ENCODE data around the gene RASSF6. TPM values are rescaled to one million over a fixed set of nuclear protein-coding genes. Genes with fewer than 3 reads are reported as not detected.

The RASSF6 gene
- total RNA-seq, 3 donors from 2014 or later (not counting 1 experiment from before 2014, with no cell fraction given), result 0.08 TPM; not detected in 2

GRCh38 chr4:73586666-73587065 is 33.6 kb downstream of the RASSF6 start:
- no peaks in the 10 kb centered on the region for H3K4me1 ChIP-seq (ENCODE audit: control insufficient read depth, insufficient read depth, low read length)
- no peak for TF ChIP-seq CTCF (IDR thresholded peaks at IDR 0.05)

GRCh38 chr4:73586040-73586439 is 34.2 kb downstream of the RASSF6 start:
- no peak for DNase-seq
- Mint-ChIP-seq H3K27me3 (ENCODE audit: low read depth in 2 of 2) (no peaks in the 10 kb centered on the region), H3K4me3 (no peak overlapping the region), H3K4me1 (no peaks in the 10 kb centered on the region), H3K36me3 (no peaks in the 10 kb centered on the region), H3K9me3 (peaks cover 2 to 3% of the 10 kb centered on the region in 2 donors), H3K27ac (no peak overlapping the region)
- Histone ChIP-seq H3K9me3 (ENCODE audit: control insufficient read depth, insufficient read depth, low read length) (no peaks in the 10 kb centered on the region), H3K27ac (ENCODE audit: low read length) (no peak overlapping the region), H3K27me3 (ENCODE audit: control insufficient read depth, insufficient read depth, low read length) (no peaks in the 10 kb centered on the region), H3K36me3 (ENCODE audit: control insufficient read depth, insufficient read depth, low read length) (no peaks in the 10 kb centered on the region), H3K4me3 (ENCODE audit: low read length) (no peak overlapping the region), H3K4me1 (ENCODE audit: control insufficient read depth, insufficient read depth, low read length) (no peaks in the 10 kb centered on the region)
- ATAC-seq, result no peak
- WGBS (ENCODE audit: insufficient coverage), result no CpG with 5 or more reads among the region's 1 CpG
- no peak for TF ChIP-seq CTCF (IDR thresholded peaks at IDR 0.05)
- intact Hi-C loops (cut with micrococcal nuclease), result no loop called here

More at GRCh38 chr4:73586666-73587065, 33.6 kb downstream of the RASSF6 start:
- no peaks in the 10 kb centered on the region for H3K9me3 Mint-ChIP-seq
- ATAC-seq, result no peak
- H3K4me3 Mint-ChIP-seq, result no peak overlapping the region
- WGBS (ENCODE audit: insufficient coverage), result 86% methylated on average over 2 of the region's 3 CpGs
- no peaks in the 10 kb centered on the region for H3K36me3 ChIP-seq (ENCODE audit: control insufficient read depth, insufficient read depth, low read length)
- intact Hi-C loops (cut with micrococcal nuclease), result no loop called here
- no peak overlapping the region for H3K27ac Mint-ChIP-seq
- no peak overlapping the region for H3K4me3 ChIP-seq (ENCODE audit: low read length)
- no peak for DNase-seq
- H3K27me3 Mint-ChIP-seq (ENCODE audit: low read depth in 2 of 2), result no peaks in the 10 kb centered on the region
- no peak overlapping the region for H3K27ac ChIP-seq (ENCODE audit: low read length)
- H3K9me3 ChIP-seq (ENCODE audit: control insufficient read depth, insufficient read depth, low read length), result no peaks in the 10 kb centered on the region
- H3K4me1 Mint-ChIP-seq, result no peaks in the 10 kb centered on the region
- H3K36me3 Mint-ChIP-seq, result no peaks in the 10 kb centered on the region
- no peaks in the 10 kb centered on the region for H3K27me3 ChIP-seq (ENCODE audit: control insufficient read depth, insufficient read depth, low read length)

GRCh38 chr4:73585345-73585744 is 34.9 kb downstream of the RASSF6 start:
- Histone ChIP-seq H3K4me1 (ENCODE audit: control insufficient read depth, insufficient read depth, low read length) (no peaks in the 10 kb centered on the region), H3K36me3 (ENCODE audit: control insufficient read depth, insufficient read depth, low read length) (no peaks in the 10 kb centered on the region), H3K4me3 (ENCODE audit: low read length) (no peak overlapping the region), H3K27me3 (ENCODE audit: control insufficient read depth, insufficient read depth, low read length) (no peaks in the 10 kb centered on the region), H3K27ac (ENCODE audit: low read length) (no peak overlapping the region), H3K9me3 (ENCODE audit: control insufficient read depth, insufficient read depth, low read length) (no peaks in the 10 kb centered on the region)
- no peaks in the 10 kb centered on the region for H3K27me3 Mint-ChIP-seq (ENCODE audit: low read depth in 2 of 2)
- H3K27ac Mint-ChIP-seq, result no peak overlapping the region
- H3K9me3 Mint-ChIP-seq, result peaks cover 2 to 3% of the 10 kb centered on the region in 2 donors
- intact Hi-C loops (cut with micrococcal nuclease), result no loop called here
- DNase-seq (no peak), ATAC-seq (no peak)
- H3K4me3 Mint-ChIP-seq, result no peak overlapping the region
- no peaks in the 10 kb centered on the region for H3K4me1 Mint-ChIP-seq
- no peak for TF ChIP-seq CTCF (IDR thresholded peaks at IDR 0.05)
- H3K36me3 Mint-ChIP-seq, result no peaks in the 10 kb centered on the region

- no peak for TF ChIP-seq CTCF (IDR thresholded peaks at IDR 0.05)
- H3K27ac Mint-ChIP-seq, result no peak overlapping the region
- no peak overlapping the region for H3K4me3 Mint-ChIP-seq
- no peaks in the 10 kb centered on the region for H3K36me3 ChIP-seq (ENCODE audit: control insufficient read depth, insufficient read depth, low read length)
- ATAC-seq (no peak), DNase-seq (no peak)
- H3K27me3 ChIP-seq (ENCODE audit: control insufficient read depth, insufficient read depth, low read length), result no peaks in the 10 kb centered on the region
- intact Hi-C loops (cut with micrococcal nuclease), result no loop called here
- H3K4me1 ChIP-seq (ENCODE audit: control insufficient read depth, insufficient read depth, low read length), result no peaks in the 10 kb centered on the region
- no peak overlapping the region for H3K4me3 ChIP-seq (ENCODE audit: low read length)
- no peaks in the 10 kb centered on the region for H3K4me1 Mint-ChIP-seq
- peaks cover 2 to 3% of the 10 kb centered on the region in 2 donors for H3K9me3 Mint-ChIP-seq
- H3K27ac ChIP-seq (ENCODE audit: low read length), result no peak overlapping the region
- H3K36me3 Mint-ChIP-seq, result no peaks in the 10 kb centered on the region
- no peaks in the 10 kb centered on the region for H3K9me3 ChIP-seq (ENCODE audit: control insufficient read depth, insufficient read depth, low read length)
- H3K27me3 Mint-ChIP-seq (ENCODE audit: low read depth in 2 of 2), result no peaks in the 10 kb centered on the region
- 95% methylated on average over 2 of the region's 2 CpGs for WGBS (ENCODE audit: insufficient coverage)
These were observed 36.6 kb downstream of the RASSF6 start for GRCh38 chr4:73583666-73584065.

Measured in natural killer cell (primary cell).